GM18861 (cell line): Measurements from ENCODE around the gene IRAK3.

Source experiments
- ATAC-seq: cut with Tn5 transposase; IDR thresholded peaks from one replicate; pipeline ENCODE4 v1.9.1; 2021; ENCODE audit not compliant: unreplicated experiment

The IRAK3 gene

DNA sequence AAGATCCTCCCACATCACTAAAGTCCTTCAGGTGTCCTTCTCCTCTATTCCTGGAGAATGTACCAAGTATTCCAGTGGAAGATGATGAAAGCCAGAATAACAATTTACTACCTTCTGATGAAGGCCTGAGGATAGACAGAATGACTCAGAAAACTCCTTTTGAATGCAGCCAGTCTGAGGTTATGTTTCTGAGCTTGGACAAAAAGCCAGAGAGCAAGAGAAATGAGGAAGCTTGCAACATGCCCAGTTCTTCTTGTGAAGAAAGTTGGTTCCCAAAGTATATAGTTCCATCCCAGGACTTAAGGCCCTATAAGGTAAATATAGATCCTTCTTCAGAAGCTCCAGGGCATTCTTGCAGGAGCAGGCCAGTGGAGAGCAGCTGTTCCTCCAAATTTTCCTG, 58.7 kb downstream of the IRAK3 start:
- ATAC-seq: no peak

DNA sequence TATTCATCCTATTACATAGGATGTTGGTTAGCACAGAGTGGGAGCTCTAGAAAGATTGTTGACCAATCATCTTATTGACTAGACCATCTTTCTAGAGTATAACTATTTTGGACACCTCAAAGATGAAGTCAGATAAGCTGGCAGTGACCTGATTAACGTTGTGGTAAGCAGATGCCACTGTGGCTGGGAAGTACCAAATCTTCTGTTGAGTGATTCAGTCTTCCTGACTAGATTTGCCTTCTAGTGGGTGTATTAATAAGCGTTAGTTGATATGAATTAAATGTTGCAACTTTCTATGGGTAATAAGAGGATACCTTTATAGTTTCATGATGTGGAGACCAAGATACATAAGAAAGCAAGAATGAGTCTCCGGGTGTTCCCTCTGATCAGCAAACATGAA, 62.0 kb downstream of the IRAK3 start:
- no peak for ATAC-seq

DNA sequence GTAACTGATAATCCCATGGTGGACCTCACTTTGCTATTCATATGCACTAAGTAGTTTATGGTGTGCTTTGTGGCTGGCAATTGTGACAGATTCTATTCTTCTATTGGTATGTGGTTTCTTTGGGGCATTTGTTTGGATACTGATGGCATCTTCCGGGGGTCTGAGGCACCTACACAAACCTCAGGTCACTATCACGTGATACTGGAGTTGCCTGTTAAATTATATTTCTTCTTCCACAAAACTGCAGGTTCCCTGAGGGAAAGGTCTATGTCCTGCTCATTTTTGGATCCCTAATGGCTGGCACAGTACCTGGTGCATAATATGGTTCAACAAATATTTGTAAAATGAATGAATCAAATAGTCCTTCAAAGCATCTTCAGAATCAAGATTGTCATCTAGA, 63.8 kb downstream of the IRAK3 start:
- ATAC-seq: no peak

DNA sequence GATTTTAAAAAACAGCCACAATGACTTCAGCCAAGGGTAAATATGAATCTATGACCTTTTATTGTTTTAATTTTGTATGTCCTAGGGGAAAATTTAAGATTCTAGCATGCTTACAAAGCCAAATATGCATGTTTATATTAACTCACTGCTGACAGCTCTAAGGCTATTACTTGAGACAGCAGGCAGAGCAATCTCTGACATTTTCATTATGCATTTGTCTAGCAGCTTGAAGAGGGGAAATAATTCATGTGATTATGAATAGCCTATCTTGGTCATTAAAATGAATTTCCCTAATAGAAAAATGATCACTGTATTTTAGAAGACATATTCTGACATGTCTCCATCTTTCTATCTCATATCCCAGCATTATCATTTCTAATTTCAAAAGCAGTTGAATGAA, 66.7 kb downstream of the IRAK3 start:
- ATAC-seq: no peak

DNA sequence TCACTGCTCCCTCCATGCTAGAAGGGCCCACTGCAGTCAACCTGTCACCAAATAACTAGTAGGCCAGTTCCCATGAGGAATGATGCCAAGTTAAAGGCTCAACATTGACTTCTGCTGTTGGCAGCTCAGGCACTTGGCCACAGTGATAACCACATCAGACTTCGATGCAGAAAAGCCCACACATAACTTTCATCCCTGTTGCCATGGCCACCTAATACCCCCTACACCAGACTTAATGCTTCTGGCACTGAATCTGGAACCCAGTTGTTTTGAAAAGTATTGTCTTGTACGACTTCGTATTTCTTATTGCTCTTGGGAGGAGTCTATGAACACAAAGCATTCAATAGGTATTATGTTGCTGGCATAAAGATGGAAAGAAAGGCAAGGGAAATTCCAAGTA, 69.0 kb downstream of the IRAK3 start:
- no peak for ATAC-seq

DNA sequence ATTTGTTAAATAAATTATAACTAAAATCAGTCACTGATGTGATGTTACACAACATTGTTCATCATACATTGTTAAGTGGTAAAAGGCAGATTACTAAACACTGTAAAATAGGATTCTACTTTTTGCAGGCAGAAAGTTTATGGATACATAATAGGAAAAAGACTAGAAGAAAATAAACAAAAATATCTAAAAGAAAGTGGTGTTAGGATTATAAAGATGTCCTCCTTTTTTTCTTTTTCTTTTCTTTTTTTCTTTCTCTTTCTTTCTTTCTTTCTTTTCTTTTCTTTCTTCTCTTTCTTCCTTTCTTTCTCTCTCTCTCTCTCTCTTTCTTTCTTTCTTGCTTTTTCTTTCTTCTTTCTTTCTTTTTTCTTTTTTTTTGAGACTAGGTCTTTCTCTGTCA, 73.7 kb downstream of the IRAK3 start:
- no peak for ATAC-seq

DNA sequence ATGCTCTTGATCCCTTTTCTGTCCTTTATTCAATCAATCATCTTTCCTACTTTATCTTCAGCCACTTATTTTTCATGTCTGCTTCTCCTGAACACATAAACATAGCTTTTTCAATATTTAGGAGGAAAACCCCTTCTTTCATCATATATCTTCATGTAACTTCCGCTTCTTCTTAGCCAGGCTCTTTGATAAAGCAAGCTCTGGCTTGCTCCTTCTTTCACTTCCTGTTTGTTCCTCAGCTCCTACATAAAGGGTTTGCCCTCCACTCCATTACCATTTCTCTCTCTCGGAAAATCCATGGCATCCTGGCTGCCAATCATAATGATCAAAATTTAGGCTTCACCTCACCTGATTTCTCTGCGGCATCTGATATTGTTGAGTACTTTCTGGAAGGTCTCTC, 79.5 kb downstream of the IRAK3 start:
- no peak for ATAC-seq

DNA sequence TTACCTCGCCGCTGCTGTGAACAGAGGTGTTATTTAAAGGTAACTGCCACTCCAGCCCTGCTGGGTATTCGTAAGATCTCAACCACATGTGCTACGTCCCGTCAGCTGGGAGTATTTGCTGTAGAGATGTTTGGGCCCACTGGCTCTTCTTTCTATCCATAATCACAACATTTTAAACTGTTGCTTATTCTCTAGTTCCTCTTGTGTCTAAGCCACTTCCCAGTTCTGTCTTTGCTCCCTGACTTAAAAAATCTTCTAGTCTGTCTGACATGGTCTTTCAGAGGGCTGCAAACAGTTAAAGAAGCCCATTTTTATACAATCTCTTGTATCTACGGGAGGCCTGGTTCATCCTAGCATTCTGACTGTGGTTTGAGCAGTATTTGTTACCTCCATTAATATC, 80.1 kb downstream of the IRAK3 start:
- no peak for ATAC-seq

DNA sequence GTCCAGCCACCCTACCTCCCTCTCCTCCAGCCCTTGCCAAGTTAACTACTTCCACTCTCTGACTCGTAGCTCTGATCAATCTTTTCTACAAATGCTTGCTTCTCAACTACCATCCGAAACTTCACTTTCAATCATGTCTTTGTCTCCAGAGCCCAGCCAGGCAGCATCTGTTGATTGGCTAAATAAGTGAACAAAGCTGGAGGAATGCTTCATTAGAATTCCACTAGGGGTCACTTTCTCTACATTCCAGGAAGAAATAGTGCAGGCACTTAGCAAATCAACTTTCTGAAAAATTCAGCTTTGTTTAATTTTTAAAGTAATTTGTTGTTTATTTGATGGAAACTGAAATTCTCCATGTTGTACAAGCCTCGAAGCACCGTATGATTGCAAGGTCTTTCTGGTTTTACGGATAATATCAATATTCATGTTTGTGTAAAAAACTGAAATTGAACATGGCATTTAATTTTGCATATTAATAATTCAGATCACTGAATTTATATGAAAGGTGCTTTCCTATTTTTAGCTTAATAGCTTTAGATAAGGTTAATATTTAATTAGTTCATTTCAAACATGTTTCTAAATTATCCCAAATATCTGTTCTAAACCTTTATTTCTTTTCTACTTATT, 80.9 kb downstream of the IRAK3 start:
- ATAC-seq: no peak

DNA sequence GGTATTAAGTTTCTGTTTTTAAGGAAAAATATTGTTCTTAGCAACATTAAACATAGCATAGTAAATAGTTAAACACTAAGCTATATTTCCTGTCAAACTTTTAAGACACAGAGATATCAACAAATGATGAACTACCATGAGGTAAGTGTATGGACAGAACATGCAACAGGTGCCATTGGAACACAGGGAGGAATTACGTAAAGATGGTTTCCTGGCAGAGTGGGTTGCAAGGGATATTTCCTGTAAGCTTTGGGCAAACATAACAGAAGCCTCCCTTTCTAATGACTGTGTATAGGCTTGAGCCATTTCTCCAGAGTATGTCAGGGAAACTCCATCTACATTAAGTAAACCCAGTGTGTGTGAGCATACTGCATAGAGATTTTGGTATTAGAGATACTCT, 81.6 kb downstream of the IRAK3 start:
- no peak for ATAC-seq

DNA sequence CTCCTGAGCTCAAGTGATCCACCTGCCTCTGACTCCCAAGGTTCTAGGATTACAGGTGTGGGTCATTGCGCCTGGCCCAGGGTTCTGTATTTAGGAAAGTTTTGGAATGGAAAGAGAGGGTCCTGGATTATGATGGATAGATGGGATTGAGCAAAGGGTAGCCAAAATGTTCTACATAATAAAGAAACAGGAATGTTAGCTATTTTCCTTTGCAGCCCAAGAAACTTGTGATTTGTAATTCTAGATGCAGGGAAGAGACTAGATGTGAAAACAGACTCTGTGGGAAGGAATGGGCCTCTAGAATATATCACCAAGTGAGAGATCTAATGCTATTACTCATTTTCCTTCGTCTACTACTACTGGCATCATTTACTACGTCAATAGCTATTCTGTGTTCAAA, 83.6 kb downstream of the IRAK3 start:
- no peak for ATAC-seq

DNA sequence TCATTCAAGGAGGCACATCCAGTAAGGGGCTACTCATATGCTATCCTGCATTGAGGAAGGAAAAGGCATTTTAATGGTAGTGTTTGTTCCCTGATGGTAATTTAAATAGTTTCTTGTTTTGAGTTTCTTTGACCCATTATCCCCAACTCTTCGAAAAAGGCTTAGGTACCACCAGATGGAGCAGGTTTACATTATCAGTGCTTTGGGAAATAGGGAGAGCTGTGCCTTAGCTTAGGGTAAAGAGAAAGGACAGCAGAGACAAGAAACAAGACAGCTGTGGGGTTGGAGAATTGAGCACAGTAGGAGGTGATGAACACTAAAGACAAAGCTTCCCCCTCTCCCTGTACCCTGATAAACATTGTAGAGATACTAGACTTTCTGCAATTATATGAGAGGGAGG, 84.1 kb downstream of the IRAK3 start:
- ATAC-seq: no peak

DNA sequence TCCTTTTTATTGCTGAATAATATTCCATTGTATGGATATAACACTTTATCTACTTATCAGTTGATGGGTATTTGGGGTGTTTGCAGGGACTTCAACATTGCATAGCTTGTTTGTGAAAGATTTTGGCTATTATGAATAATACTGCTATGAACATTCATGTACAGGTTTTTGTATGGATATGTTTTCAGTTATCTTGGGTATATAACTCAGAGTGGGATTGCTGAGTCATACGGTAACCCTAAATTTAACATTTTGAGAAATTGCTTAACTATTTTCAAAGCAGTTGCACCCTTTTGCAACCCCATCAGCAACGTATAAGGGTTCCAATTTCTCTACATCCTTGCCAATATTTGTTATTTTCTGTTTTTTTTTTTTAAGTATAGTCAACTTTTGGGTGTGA, 86.0 kb downstream of the IRAK3 start:
- no peak for ATAC-seq

DNA sequence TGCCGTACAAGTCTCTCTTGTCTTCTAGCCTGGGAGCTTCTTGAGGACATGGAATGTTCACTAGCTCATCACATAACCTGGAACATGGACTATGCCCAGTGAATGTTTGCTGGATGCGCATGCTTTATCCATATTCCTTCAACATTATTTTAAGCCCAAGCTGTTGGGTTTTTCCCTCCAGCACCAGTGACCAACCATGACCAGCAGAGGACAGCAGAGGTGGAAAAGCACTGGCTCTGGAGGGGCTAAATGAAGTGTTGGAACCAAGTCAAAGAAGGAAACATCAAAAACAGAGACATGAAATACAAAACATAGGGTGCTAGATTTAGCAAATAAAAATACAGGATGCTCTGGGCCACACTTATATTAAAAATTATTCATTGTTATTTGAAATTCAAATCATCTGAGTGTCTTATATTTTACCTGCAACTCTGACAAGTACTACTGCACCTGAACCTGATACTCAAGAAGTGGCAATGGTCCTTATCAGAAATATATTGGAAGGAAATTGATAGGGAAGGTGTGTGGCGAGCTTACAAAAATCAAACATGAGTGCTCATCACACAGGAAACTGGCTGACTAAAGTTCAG, 90.2 kb downstream of the IRAK3 start:
- ATAC-seq: no peak

DNA sequence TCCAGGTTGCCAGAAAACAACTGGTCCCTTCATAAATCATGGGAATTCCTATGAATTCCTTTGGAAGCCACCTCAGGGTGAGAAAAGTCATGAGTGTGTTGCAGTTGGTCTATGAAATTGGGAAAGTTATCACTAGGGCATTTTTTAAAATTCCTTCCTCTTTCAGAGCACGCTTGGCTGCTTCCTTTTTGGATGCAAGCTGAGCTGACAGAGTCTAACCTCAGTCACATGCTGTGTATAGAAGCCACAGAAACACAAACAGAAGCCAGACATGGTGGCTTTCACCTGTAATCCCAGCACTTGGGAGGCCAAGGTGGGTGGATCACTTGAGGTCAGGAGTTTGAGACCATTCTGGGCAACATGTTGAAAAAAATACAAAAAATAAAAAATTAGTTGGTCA, 91.5 kb downstream of the IRAK3 start:
- no peak for ATAC-seq

DNA sequence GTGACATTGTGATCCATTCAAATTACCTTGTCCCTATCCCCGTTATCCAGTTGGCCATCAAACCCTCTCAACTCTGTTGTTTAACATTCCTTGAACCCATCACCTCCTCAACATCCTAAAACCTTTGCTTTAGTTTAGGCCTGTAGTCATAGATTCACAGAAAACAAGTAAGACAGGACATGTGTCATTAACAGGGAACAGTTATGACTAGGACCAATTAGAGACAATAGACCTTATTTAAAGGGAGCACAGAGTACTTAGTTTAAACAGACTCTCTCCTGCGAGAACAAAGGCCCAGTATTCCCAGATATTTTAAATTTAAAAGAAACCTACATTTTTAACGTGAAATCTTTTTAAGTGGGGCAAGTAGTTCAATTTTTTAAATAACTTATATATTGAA, 93.2 kb downstream of the IRAK3 start:
- ATAC-seq: no peak

DNA sequence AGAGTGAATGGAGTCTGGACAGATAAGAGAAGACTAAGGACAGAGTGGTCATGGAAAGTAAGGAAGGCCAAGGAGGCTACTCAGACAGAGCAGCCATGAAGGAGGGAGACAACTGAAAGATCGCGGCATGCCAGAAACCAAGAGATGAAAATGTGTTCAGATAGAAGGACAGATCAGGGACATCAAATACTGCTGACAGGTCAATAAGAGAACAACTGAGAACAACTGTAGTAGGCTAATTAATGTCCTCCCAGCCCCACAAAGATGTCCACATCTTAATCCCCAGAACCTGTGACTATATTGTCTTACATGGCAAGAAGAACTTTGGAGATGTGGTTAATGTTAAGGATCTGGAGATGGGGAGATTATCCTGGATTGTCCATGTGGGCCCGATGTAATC, 98.3 kb downstream of the IRAK3 start:
- ATAC-seq: no peak

DNA sequence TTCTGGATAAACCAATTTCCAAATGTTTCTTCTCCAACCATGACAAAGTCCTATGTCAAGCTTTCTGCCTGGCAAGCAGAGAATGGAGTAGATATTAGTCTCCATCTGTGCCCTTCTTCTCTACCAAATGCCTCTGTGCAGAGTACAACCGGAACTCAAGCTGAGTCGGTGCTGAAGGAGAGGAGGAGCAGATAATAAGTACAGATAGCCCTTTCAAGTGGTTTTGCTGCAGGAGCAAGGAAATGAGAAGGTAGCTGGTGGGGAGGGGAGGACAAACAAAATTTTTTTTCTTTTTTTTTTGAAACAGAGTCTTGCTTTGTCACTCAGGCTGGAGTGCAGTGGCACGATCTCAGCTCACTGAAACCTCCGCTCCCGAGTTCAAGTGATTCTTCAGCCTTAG, 99.1 kb downstream of the IRAK3 start:
- no peak for ATAC-seq

DNA sequence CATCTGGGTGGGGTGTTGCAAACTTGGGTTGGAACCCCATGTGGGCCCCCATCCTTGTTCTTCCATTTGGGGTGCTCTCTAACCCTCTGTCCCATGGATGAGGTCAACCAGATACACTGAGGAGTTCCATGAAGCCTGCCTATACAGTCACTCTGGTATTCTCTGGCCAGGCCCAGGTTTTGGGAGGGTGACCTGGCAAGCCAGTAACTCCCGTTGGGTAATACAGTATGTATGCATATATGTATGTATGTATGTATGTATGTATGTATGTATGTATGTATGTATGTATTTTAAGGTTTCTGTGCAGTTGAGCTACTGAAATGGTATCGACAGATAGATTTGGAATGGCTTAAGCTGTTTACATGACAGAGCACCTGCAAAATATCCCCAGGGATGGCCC, 100.5 kb downstream of the IRAK3 start:
- ATAC-seq: no peak

DNA sequence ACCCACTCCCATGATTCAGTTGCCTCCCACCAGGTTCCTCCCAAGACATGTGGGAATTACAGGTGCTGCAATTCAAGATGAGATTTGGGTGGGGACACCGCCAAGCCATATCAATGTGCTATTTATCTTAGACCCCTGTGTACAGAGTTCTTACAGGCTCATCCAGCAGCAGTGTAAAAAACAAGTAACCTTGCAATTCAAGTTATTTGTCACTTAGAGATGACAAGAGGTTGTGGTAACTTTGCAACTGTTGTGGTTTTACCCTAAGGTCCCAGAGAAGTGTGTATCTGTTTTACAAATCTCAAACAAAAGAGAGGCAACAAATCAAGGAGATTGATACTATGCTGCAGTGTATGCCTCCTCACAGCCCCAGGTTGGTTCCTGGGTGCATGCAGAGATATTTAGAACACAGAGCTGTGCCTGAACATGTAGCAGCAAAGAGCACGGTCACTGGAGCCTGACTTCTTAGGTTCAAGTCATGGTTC, 101.7 kb downstream of the IRAK3 start:
- no peak for ATAC-seq

DNA sequence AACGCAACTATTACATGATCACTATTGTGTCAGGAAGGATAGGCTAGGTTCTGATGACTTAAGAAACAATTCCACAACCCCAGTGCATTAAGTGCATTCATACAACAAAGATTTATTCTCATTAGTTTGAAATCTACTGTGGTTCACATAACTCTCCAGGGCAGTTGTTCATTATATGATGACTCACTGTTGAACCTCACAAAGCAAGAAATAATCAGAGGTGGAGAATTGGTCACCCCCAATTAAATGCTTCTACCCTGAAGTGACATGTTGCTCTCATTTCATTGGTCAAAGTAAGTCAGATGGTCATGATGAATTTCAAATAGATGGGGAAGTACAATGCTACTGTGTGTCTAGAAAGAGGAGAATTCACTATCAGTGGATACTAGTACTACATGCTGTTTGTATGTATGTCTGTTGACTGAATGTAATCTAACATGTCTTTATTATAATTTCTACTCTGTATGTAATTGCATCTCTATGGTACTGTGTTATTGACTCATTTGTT, 107.2 kb downstream of the IRAK3 start:
- ATAC-seq: no peak

DNA sequence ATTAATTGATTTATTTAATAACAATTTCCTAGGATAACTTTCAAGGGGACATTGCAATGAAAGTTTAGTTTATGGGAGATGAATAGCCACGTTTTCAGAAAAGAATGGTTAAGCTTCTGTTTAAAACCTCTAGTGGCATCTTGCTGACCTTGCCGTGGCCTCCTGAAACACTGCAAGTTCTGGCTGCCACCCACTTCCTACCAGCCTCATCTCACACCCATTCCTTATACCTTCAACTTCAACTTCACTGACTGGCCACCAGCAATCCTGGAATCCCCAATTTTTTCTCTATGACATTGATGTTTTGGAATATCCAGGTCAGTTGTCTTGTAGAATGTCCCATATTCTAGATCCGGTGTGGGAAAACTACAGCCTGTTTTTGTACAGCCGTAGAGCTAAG, 108.1 kb downstream of the IRAK3 start:
- ATAC-seq: no peak

DNA sequence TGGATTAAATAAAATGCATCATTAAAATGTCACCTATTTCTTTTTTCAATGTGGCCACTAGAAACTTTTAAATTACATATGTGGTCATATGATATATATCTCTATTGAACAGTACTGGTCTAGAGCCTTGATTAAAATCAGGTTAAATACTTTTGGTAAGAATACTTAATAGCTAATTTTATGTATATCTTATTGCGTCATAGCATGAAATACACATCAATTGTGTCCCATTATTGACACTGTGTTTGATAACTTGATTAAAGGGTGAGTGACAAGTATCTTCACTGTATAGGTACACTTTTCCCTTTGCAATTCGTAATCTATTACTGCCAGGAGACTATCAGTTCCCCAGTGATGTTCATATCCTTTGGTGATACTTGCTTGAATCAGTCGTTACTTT, 108.9 kb downstream of the IRAK3 start:
- ATAC-seq: no peak
